Effector memory CD8-positive, alpha-beta T cell (primary cell): ENCODE results near the gene FTH1.
"Not testable (repeated sequence)": the region's sequence is repeated elsewhere in the genome, so short reads cannot be mapped to it uniquely, and the experiment has no call there.

Source experiments
- ATAC-seq: fragments of 150-1000 bp; cut with Tn5 transposase; replicated peaks from 2 replicates; pipeline ENCODE4 v1.10.0; 2021; ENCODE audit warnings: mild to moderate bottlenecking, moderate library complexity
- DNase-seq, 3 experiments: peaks; one replicate each; pipeline ENCODE4 v3.0.0; 2021
- H3K27ac Mint-ChIP-seq, 2 donors: one replicate each; pipeline ENCODE4 v1.8.0; 2022; ENCODE audit warnings: mild to moderate bottlenecking in 2 of 2, mixed read lengths in 2 of 2, moderate library complexity in 2 of 2
- H3K27me3 Mint-ChIP-seq, 2 donors: one replicate each; pipeline ENCODE4 v1.8.0; 2022; ENCODE audit warnings: mixed read lengths in 2 of 2
- H3K36me3 Mint-ChIP-seq: one replicate; pipeline ENCODE4 v1.8.0; 2022; ENCODE audit warnings: mild to moderate bottlenecking, moderate library complexity, mixed read lengths; ENCODE audit not compliant: insufficient read depth
- H3K4me1 Mint-ChIP-seq, 2 donors: one replicate each; pipeline ENCODE4 v1.8.0; 2022; ENCODE audit warnings: low read depth in 2 of 2, mixed read lengths in 2 of 2
- H3K4me3 Mint-ChIP-seq, 2 donors: one replicate each; pipeline ENCODE4 v1.8.0; 2022; ENCODE audit warnings: mild to moderate bottlenecking in 2 of 2, mixed read lengths in 2 of 2, moderate library complexity in 2 of 2
- H3K9me3 Mint-ChIP-seq, 2 donors: one replicate each; pipeline ENCODE4 v1.8.0; 2022; ENCODE audit warnings: mixed read lengths in 2 of 2

Gene FTH1

DNA sequence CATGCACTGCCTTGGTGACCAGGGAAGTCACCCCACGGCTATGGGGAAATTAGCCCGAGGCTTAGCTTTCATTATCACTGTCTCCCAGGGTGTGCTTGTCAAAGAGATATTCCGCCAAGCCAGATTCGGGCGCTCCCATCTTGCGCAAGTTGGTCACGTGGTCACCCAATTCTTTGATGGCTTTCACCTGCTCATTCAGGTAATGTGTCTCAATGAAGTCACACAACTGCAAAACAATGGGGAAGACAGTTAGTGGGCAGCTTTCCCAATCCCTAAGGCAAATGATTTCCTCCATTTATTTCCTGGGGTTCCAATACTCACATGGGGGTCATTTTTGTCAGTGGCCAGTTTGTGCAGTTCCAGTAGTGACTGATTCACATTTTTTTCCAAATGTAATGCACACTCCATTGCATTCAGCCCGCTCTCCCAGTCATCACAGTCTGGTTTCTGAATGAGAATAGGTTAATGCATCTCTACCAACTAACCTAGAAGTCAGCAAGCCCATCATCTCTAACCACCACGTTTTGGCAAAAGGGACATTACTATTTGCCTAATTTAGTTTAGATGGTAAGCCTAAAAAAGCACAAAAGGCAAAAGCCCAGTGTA lies 2.7 kb downstream of the FTH1 start:
- peak overlapping the region; percentile 91 to 92 for H3K4me3 Mint-ChIP-seq
- H3K9me3 Mint-ChIP-seq, ATAC-seq, DNase-seq, H3K27me3 Mint-ChIP-seq: not testable (repeated sequence)
- H3K36me3 Mint-ChIP-seq = peaks cover 87% of the 10 kb centered on the region
- H3K4me1 Mint-ChIP-seq = peaks cover 25 to 29% of the 10 kb centered on the region in 2 donors
- peak overlapping the region; percentile 97 for H3K27ac Mint-ChIP-seq

DNA sequence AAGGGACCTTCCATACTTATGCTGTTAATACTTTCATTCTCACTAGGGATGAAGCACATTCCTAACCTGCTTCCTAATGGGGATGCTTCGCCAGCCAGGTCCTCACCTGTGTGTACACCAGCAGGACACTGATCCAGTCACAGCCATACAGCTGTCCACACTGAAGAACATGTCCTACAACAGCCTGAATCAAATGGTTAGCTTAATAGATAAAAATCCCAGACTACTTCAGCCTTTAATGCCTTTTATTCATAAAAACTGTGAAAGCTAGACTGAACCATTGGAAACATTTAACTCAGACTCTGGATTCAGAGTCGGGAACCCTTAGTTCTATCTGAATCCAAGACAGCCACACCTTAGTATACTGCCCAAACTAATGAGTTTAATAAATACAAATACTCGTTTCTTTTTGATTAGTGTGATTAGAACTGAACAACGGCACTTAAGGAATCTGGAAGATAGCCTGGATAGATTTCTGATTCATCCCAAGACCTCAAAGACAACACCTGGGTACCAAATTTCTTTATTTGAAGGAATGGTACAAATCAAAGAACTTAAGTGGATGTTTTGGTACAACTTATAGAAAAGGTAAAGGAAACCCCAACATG lies 3.3 kb downstream of the FTH1 start:
- peak overlapping the region; percentile 91 to 92 for H3K4me3 Mint-ChIP-seq
- H3K4me1 Mint-ChIP-seq = peaks cover 25 to 29% of the 10 kb centered on the region in 2 donors
- ATAC-seq (no peak), DNase-seq (no peak)
- no peaks in the 10 kb centered on the region for H3K27me3 Mint-ChIP-seq
- peak overlapping the region; percentile 97 for H3K27ac Mint-ChIP-seq
- H3K9me3 Mint-ChIP-seq = no peaks in the 10 kb centered on the region
- H3K36me3 Mint-ChIP-seq = peaks cover 83% of the 10 kb centered on the region

DNA sequence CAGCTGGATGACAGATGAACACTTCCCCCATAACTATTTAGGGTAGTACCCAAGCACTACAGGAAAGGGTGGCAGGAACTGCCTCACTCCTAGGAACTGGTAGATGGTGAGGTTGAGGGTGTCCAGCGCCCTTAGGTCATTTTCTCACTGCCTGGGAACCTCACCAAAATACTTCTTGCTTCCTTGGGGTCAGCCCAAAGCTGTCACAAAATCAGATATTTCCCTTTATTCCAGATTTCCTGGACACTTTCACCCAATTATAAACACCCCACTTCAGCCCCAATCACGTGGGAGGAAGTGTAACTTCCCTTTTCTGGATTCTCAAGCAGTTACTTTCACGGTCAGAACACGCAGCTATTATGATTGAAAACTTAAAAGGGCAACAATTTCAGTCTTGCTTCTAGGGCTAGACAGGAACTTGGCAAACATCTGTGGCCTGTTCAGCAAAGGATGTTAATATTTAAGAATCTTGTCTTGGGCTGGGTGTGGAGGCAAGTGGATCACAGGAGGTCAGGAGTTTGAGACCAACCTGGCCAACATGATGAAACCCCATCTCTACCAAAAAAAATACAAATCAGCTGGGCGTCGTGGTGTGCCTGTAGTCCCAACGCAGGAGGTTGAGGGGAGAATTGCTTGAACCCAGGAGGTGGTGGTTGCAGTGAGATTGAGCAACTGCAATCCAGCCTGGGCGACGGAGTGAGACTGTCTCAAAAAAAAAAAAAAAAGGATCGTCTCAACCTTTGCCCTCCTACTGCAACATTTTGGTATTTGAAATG lies 4.0 kb downstream of the FTH1 start:
- peaks cover 25 to 29% of the 10 kb centered on the region in 2 donors for H3K4me1 Mint-ChIP-seq
- ATAC-seq (peak; percentile 4), DNase-seq (peak in 1 of 3 experiments; percentile 20)
- H3K9me3 Mint-ChIP-seq = no peaks in the 10 kb centered on the region
- H3K27me3 Mint-ChIP-seq = no peaks in the 10 kb centered on the region
- peak overlapping the region; percentile 5 to 92 for H3K4me3 Mint-ChIP-seq
- H3K27ac Mint-ChIP-seq = peak overlapping the region; percentile 97
- peaks cover 77% of the 10 kb centered on the region for H3K36me3 Mint-ChIP-seq

DNA sequence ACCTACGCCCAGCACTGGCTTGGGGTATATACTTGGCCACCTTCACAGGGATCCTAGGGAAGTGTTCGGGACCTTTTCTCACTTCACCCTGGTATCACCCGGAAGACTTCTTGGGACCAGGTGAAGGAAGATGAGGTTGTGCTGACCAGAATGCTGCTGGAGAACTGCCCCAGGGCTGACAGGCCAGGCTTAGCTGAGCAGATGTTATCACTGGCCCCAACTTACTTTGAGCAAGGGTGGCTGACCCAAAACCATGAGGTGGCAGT lies 4.5 kb downstream of the FTH1 start:
- Mint-ChIP-seq H3K9me3 (no peaks in the 10 kb centered on the region), H3K27me3 (no peaks in the 10 kb centered on the region), H3K4me3 (peak overlapping the region in 1 of 2 donors; percentile 49), H3K27ac (peak overlapping the region; percentile 97), H3K4me1 (peaks cover 22 to 24% of the 10 kb centered on the region in 2 donors), H3K36me3 (peaks cover 72% of the 10 kb centered on the region)
- DNase-seq = no peak
- no peak for ATAC-seq

DNA sequence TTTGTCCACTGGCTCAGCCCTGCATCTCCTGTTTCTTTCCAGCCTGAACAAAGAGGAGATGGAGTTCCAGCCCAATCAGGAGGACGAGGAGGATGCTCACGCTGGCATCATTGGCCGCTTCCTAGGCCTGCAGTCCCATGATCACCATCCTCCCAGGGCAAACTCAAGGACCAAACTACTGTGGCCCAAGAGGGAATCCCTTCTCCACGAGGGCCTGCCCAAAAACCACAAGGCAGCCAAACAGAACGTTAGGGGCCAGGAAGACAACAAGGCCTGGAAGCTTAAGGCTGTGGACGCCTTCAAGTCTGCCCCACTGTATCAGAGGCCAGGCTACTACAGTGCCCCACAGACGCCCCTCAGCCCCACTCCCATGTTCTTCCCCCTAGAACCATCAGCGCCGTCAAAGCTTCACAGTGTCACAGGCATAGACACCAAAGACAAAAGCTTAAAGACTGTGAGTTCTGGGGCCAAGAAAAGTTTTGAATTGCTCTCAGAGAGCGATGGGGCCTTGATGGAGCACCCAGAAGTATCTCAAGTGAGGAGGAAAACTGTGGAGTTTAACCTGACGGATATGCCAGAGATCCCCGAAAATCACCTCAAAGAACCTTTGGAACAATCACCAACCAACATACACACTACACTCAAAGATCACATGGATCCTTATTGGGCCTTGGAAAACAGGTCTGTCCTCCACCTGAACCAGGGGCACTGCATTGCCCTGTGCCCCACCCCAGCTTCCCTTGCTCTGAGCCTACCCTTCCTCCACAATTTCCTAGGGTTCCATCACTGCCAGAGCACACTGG lies 5.0 kb downstream of the FTH1 start:
- Mint-ChIP-seq H3K27ac (peak overlapping the region; percentile 97), H3K4me1 (peaks cover 22% of the 10 kb centered on the region in 2 donors), H3K27me3 (no peaks in the 10 kb centered on the region), H3K4me3 (peak overlapping the region in 1 of 2 donors; percentile 49), H3K36me3 (peaks cover 66% of the 10 kb centered on the region), H3K9me3 (no peaks in the 10 kb centered on the region)
- no peak for ATAC-seq
- no peak for DNase-seq

DNA sequence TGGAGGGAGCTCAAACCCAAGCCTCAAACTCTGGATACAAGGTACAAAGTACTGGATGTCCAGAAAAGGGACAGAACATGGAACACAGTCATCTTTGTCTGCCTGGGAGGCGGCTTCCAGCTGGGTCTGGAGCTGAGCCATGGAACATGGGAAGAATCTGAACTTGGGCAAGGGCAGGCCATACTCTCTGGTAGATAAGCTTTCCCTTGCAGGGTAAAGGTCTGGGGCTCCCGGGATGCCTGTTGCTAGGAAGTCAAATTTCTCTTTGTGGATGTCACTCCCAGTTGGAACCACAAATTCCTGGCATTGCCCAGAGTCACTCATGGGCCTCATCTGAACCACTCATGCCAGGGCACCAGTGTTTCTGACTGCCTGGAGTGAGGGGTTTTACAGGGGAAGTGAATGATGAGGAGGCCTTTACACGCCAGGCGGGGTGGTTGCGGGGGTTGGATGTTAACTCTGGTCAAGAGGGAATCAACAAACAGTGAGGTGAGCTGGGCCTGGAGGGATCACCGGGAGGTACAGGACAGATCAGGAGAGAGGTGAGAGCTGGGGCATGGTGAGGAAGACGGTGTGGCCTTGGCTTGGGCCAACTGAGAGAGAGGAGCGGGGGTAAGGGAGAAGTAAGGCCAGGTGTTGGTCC lies 5.7 kb downstream of the FTH1 start:
- Mint-ChIP-seq H3K27me3 (no peaks in the 10 kb centered on the region), H3K36me3 (peaks cover 59% of the 10 kb centered on the region), H3K27ac (peak overlapping the region; percentile 35 to 97), H3K4me1 (peaks cover 22% of the 10 kb centered on the region in 2 donors), H3K4me3 (peak overlapping the region in 1 of 2 donors; percentile 31), H3K9me3 (no peaks in the 10 kb centered on the region)
- DNase-seq (no peak), ATAC-seq (no peak)

DNA sequence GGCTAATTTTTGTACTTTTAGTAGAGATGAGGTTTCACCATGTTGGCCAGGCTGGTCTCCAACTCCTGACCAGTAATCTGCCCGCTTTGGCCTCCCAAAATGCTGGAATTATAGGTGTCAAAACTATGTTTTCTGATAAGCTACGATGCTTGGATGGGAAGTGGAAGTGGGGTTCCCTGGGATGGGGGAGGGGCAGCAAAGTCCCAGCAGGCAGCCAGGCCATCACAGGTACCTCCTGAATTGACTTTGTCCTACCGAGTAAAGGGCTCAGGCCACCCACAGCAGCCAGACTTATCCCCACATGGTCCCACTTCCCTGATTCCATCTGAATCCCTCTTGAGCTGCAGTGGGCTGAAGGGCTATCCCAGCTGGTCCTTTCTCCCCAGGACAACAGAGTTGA lies 6.9 kb downstream of the FTH1 start:
- DNase-seq = no peak
- Mint-ChIP-seq H3K27ac (no peak overlapping the region), H3K4me1 (peaks cover 17 to 23% of the 10 kb centered on the region in 2 donors), H3K9me3 (no peaks in the 10 kb centered on the region), H3K36me3 (peaks cover 48% of the 10 kb centered on the region), H3K27me3 (peaks cover 0 to 9% of the 10 kb centered on the region in 2 donors), H3K4me3 (no peak overlapping the region)
- ATAC-seq = no peak

DNA sequence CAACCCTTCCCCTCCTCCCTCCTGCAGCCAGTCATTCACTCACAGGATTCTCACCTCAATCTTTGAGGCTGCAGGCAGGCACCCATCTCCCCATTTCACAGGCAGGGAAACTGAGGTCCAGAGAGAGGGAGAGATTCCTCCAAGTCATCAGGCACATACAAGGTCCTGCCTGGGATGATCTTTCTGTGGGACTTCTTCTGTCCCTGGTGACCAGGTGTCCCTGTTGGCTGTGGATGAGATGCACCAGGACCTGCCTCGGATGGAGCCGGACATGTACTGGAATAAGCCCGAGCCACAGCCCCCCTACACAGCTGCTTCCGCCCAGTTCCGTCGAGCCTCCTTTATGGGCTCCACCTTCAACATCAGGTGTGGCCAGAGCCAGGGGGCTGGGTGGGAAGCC lies 7.8 kb downstream of the FTH1 start:
- no peak for ATAC-seq

DNA sequence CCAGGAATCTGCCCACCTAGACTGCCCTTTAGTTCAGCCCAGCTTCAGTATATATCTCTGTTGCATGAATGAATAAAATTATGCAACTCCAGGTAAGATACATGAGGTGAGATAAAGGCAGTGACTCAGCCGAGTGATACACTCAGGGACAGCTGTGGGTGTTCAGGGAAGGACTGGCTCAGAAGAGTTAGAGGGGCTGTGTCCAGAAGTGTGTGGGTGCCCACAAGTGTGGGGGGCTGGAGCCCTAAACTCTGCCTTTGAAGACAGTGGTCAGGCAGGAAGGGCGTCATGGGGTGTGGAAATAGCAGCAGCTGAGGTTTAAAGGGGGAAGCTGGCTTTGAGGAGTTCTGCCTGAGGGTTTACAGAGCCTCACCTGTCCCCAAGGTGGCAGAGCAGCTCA lies 8.3 kb downstream of the FTH1 start:
- H3K36me3 Mint-ChIP-seq = peaks cover 33% of the 10 kb centered on the region
- no peak for DNase-seq
- peaks cover 10 to 21% of the 10 kb centered on the region in 2 donors for H3K27me3 Mint-ChIP-seq

More for the DNA sequence above, 7.8 kb downstream of the FTH1 start:
- Mint-ChIP-seq H3K9me3 (no peaks in the 10 kb centered on the region), H3K4me3 (no peak overlapping the region), H3K4me1 (peaks cover 8 to 14% of the 10 kb centered on the region in 2 donors), H3K36me3 (peaks cover 39% of the 10 kb centered on the region), H3K27ac (no peak overlapping the region), H3K27me3 (peaks cover 4 to 15% of the 10 kb centered on the region in 2 donors)
- DNase-seq = no peak

DNA sequence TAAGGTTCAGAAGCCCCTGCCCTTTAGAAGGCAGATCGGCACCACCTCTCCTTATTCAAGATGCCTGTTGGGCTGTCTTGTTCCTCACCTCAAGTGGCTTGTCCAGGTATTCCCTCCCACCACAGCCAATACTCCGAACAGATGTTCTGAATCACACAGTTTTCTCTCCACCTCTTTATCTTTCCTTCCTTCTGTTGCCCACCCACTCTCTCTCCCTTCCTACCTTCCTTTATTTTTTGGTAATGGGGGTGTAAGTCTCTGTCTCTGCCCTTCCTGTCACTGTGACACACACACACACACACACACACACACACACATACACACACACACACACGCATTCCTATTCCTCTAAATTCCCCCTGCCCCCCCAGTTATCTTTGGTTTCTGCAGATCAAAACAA lies 8.8 kb downstream of the FTH1 start:
- peaks cover 13 to 23% of the 10 kb centered on the region in 2 donors for H3K27me3 Mint-ChIP-seq
- H3K36me3 Mint-ChIP-seq = peaks cover 28% of the 10 kb centered on the region
- H3K9me3 Mint-ChIP-seq = no peaks in the 10 kb centered on the region
- ATAC-seq = no peak
- H3K4me1 Mint-ChIP-seq = peaks cover 6 to 11% of the 10 kb centered on the region in 2 donors
- H3K27ac Mint-ChIP-seq = peak overlapping the region in 1 of 2 donors; percentile 53
- no peak for DNase-seq
- no peak overlapping the region for H3K4me3 Mint-ChIP-seq

More for the DNA sequence above, 8.3 kb downstream of the FTH1 start:
- Mint-ChIP-seq H3K4me3 (no peak overlapping the region), H3K27ac (peak overlapping the region in 1 of 2 donors; percentile 53), H3K9me3 (no peaks in the 10 kb centered on the region), H3K4me1 (peaks cover 6 to 13% of the 10 kb centered on the region in 2 donors)
- ATAC-seq = no peak

DNA sequence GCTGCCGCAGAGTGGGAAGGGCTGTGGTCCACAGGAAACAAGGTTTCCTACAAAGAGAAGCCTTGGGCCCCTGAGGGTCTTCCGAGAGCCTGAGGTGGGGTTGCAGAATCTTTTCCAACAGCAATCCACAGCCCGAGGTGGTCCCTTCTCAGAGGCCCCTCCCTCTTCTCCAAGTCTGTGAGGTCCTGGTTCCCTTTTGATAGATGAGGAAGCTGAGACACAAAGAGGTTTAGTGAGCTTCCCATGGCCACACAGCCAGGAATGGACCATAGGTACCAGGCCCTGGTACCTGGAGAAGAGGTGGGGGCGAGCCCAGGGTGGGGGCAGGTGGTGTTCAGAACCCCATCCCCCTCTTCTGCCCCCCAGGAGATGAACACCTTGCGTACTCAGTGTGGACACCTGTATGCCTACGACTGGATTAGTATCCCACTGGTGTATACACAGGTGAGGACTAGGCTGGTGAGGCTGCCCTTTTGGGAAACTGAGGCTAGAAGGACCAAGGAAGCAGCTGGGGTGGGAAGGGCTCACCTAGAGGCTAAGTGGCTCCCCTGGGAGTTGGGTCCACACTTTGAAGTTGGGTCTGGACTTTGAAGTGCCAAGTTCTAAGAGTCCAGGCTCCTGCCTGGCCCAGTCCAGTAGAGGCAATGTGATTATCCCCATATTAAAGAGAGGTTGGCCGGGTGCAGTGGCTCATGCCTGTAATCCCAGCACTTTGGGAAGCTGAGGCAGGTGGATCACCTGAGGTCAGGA lies 10.2 kb downstream of the FTH1 start:
- ATAC-seq = no peak
- no peak for DNase-seq
- H3K36me3 Mint-ChIP-seq = peaks cover 14% of the 10 kb centered on the region
- no peaks in the 10 kb centered on the region for H3K9me3 Mint-ChIP-seq
- H3K27ac Mint-ChIP-seq = no peak overlapping the region
- peaks cover 13 to 23% of the 10 kb centered on the region in 2 donors for H3K27me3 Mint-ChIP-seq
- H3K4me1 Mint-ChIP-seq = peaks cover 0 to 8% of the 10 kb centered on the region in 2 donors
- H3K4me3 Mint-ChIP-seq = no peak overlapping the region

DNA sequence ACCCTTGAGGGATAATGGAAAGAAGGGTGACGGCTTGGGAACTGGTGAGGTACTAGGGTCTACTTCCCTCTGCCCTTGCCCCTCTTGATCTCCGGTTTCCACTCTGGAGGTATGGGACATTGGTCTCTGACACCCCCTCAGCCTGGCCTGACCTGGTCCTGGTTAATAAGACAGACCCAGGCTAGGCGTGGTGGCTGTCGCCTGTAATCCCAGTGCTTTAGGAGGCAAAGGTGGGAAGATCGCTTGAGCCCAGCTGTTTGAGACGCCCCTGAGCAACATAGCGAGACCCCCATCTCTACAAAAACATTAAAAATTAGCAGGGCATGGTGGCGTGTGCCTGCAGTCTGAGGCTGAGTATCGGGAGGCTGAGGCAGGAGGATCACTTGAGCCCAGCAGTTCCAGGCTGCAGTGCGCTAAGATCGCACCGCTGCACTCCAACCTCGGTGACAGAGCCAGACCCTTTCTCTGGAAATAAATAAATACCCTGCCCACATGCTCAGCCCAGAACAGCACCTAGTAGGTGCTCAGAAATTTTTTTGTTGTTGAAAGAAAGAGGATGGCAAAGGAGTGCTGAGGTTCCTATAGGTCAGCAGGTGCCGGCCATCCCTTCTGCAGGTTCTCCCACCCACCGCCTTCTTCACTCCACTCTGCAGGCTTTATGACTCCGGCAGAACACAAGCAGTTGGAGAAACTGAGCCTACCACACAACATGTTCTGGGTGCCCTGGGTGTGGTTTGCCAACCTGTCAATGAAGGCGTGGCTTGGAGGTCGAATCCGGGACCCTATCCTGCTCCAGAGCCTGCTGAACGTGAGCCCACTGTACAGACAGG lies 11.0 kb downstream of the FTH1 start:
- DNase-seq = no peak
- H3K27ac Mint-ChIP-seq = peak overlapping the region in 1 of 2 donors; percentile 25
- peak overlapping the region in 1 of 2 donors; percentile 59 for H3K4me3 Mint-ChIP-seq

More for the DNA sequence above, 11.0 kb downstream of the FTH1 start:
- peaks cover 8% of the 10 kb centered on the region for H3K36me3 Mint-ChIP-seq
- peaks cover 13 to 23% of the 10 kb centered on the region in 2 donors for H3K27me3 Mint-ChIP-seq
- peaks cover 0 to 3% of the 10 kb centered on the region in 2 donors for H3K4me1 Mint-ChIP-seq
- no peak for ATAC-seq
- H3K9me3 Mint-ChIP-seq = no peaks in the 10 kb centered on the region
